Gastroesophageal sphincter (tissue), 3 donors: ENCODE results near the gene ZBTB21.
"Not testable (repeated sequence)": the region's sequence is repeated elsewhere in the genome, so short reads cannot be mapped to it uniquely, and the experiment has no call there.

Experiments used
- CTCF ChIP-seq, 4 experiments: fragments of 200-600 bp in 2 of 4; fragments of 450-650 bp in 2 of 4; sonication (generic) in 1 of 4; IDR thresholded peaks; one replicate each; pipeline ENCODE4 v1.5.1; 2017 to 2019; ENCODE audit warnings: antibody characterized with exemption in 4 of 4, mild to moderate bottlenecking in 2 of 4, moderate library complexity in 2 of 4
- EP300 ChIP-seq: sonication (generic); formaldehyde crosslinking; IDR thresholded peaks from one replicate; pipeline ENCODE4 v1.6.1; 2017; ENCODE audit warnings: antibody characterized with exemption, mild to moderate bottlenecking
- POLR2A ChIP-seq, 2 donors: fragments of 450-650 bp; IDR thresholded peaks; one replicate each; pipeline ENCODE4 v1.6.1; 2017; ENCODE audit warnings: antibody characterized with exemption in 2 of 2, mild to moderate bottlenecking in 2 of 2, moderate library complexity in 1 of 2

GRCh38 chr21:41994613-41995012, 15.5 kb downstream of the ZBTB21 start:
- TF ChIP-seq EP300; CTCF (IDR thresholded peaks at IDR 0.05); POLR2A (IDR thresholded peaks at IDR 0.05): not testable (repeated sequence)
